Loucy (cell line): ENCODE measurements around the gene GOLGA1.

ENCODE experiments used
- H2AFZ ChIP-seq: fragments of 200-600 bp; sonication (generic); 2 replicates; pipeline ENCODE4 v1.6.0; 2016; ENCODE audit warnings: antibody characterized with exemption, mild to moderate bottlenecking, low read length, moderate library complexity
- H3F3A ChIP-seq: fragments of 200-600 bp; 2 replicates; pipeline ENCODE4 v1.6.0; 2016; ENCODE audit warnings: antibody characterized with exemption, low read depth, mild to moderate bottlenecking
- H3K27me3 ChIP-seq: fragments of 200-600 bp; sonication (generic); 2 replicates; pipeline ENCODE4 v1.6.1; 2014; ENCODE audit warnings: low read length, mild to moderate bottlenecking; ENCODE audit not compliant: insufficient read depth, poor library complexity, severe bottlenecking
- H3K36me3 ChIP-seq: fragments of 200-600 bp; sonication (generic); 2 replicates; pipeline ENCODE4 v1.6.1; 2016; ENCODE audit warnings: low read length; ENCODE audit not compliant: insufficient read depth
- H3K4me1 ChIP-seq: fragments of 200-600 bp; sonication (generic); 2 replicates; pipeline ENCODE4 v1.5.1; 2014; ENCODE audit warnings: low read length, mild to moderate bottlenecking; ENCODE audit not compliant: insufficient read depth, poor library complexity, severe bottlenecking
- H3K4me2 ChIP-seq: fragments of 200-600 bp; sonication (generic); 2 replicates; pipeline ENCODE4 v1.6.0; 2014; ENCODE audit warnings: antibody characterized with exemption, low read length, low read depth, mild to moderate bottlenecking; ENCODE audit not compliant: poor library complexity, severe bottlenecking
- H3K4me3 ChIP-seq: fragments of 200-600 bp; sonication (generic); 2 replicates; pipeline ENCODE4 v1.5.1; 2014; ENCODE audit warnings: low read length, mild to moderate bottlenecking, mixed read lengths; ENCODE audit not compliant: poor library complexity, severe bottlenecking
- H3K79me2 ChIP-seq: fragments of 200-600 bp; sonication (generic); 2 replicates; pipeline ENCODE4 v1.6.1; 2014; ENCODE audit warnings: low read length; ENCODE audit not compliant: insufficient read depth
- H3K9ac ChIP-seq: fragments of 200-600 bp; sonication (generic); 2 replicates; pipeline ENCODE4 v1.6.0; 2014; ENCODE audit warnings: mild to moderate bottlenecking, low read depth, low read length, moderate library complexity; ENCODE audit not compliant: poor library complexity, severe bottlenecking
- H3K9me2 ChIP-seq: fragments of 200-600 bp; sonication (generic); replicated peaks from 2 replicates; pipeline ENCODE4 v1.6.1; 2016; ENCODE audit warnings: low read depth, low read length, mixed read lengths
- H3K9me3 ChIP-seq: fragments of 200-600 bp; sonication (generic); 2 replicates; pipeline ENCODE4 v1.6.1; 2014; ENCODE audit warnings: mild to moderate bottlenecking, antibody characterized with exemption, low read length, low read depth; ENCODE audit not compliant: insufficient read depth
- H4K20me1 ChIP-seq: fragments of 200-600 bp; sonication (generic); 2 replicates; pipeline ENCODE4 v1.6.0; 2014; ENCODE audit warnings: antibody characterized with exemption, low read length, mild to moderate bottlenecking; ENCODE audit not compliant: insufficient read depth, poor library complexity, severe bottlenecking
- EZH2phosphoT487 ChIP-seq: fragments of 200-600 bp; IDR thresholded peaks from 2 replicates; pipeline ENCODE4 v1.6.1; 2018; ENCODE audit warnings: antibody characterized with exemption, mild to moderate bottlenecking, moderate library complexity, borderline replicate concordance
- TF ChIP-seq, protein P1 (sequence below): fragments of 200-600 bp; sonication (generic); conservative IDR thresholded peaks from 2 replicates; pipeline ENCODE4 v1.5.1; 2014; ENCODE audit warnings: mild to moderate bottlenecking, antibody characterized with exemption, low read length

Gene GOLGA1

DNA sequence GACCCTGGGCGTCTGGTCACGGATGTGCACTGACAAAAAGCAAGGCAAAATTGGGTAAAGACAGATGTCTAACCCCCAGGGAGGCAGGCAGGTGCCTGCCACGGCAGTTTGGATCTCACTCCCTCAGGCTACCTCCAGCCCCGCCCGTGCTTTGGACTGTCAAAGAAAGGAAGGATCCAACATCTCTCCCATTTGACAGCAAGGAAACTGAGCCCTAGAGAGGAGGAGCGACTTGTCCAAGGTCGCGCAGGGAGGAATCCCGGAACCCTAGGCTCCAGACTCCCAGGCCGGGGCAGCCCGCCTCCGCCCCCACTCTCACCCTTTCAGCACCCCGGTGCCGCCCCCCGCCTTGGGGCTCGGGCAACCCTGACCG, 376 bp downstream of the GOLGA1 start:
- peak overlapping the region; percentile 92 for H3K9ac ChIP-seq
- no peaks in the 10 kb centered on the region for H3K9me2 ChIP-seq
- TF ChIP-seq EZH2phosphoT487 = no peak
- TF ChIP-seq, protein P1, sequence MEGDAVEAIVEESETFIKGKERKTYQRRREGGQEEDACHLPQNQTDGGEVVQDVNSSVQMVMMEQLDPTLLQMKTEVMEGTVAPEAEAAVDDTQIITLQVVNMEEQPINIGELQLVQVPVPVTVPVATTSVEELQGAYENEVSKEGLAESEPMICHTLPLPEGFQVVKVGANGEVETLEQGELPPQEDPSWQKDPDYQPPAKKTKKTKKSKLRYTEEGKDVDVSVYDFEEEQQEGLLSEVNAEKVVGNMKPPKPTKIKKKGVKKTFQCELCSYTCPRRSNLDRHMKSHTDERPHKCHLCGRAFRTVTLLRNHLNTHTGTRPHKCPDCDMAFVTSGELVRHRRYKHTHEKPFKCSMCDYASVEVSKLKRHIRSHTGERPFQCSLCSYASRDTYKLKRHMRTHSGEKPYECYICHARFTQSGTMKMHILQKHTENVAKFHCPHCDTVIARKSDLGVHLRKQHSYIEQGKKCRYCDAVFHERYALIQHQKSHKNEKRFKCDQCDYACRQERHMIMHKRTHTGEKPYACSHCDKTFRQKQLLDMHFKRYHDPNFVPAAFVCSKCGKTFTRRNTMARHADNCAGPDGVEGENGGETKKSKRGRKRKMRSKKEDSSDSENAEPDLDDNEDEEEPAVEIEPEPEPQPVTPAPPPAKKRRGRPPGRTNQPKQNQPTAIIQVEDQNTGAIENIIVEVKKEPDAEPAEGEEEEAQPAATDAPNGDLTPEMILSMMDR = no peak
- H3K4me3 ChIP-seq = peak overlapping the region; percentile 89
- peaks cover 28% of the 10 kb centered on the region for H3K4me1 ChIP-seq
- H3F3A ChIP-seq = 0 out of 2 replicates have a peak, but pooled peaks cover 2% of the 10 kb centered on the region
- no peaks in the 10 kb centered on the region for H3K27me3 ChIP-seq
- H3K4me2 ChIP-seq = peak overlapping the region; percentile 86
- no peaks in the 10 kb centered on the region for H3K9me3 ChIP-seq
- peak overlapping the region; percentile 95 for H2AFZ ChIP-seq
- H3K36me3 ChIP-seq = no peaks in the 10 kb centered on the region
- H4K20me1 ChIP-seq = no peaks in the 10 kb centered on the region
- peaks cover 30% of the 10 kb centered on the region for H3K79me2 ChIP-seq

DNA sequence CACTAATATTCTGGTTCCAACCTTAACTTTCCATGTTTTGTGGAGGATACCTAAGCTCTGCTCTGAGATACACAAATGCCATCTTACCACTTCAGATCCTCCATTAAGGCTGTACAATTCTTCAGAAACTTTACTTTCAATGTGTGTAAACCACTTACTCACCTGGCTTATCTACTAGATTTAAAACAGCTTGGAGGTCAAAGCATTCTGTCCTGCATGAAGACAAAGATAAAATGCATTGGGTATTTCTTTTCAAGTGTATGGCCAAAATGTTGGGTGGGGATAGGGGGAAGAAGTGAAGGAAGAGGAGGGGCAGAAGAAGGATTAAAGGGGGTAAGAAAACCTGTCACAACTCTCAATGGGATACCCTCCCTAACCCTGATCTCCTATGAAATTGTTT, 939 bp downstream of the GOLGA1 start:
- Histone ChIP-seq H3K9me3 (no peaks in the 10 kb centered on the region), H3K4me1 (peaks cover 34% of the 10 kb centered on the region), H2AFZ (no peak overlapping the region), H3K4me2 (peak overlapping the region; percentile 86), H3K27me3 (no peaks in the 10 kb centered on the region), H4K20me1 (no peaks in the 10 kb centered on the region), H3K9ac (peak overlapping the region; percentile 92), H3K4me3 (peak overlapping the region; percentile 89), H3K36me3 (no peaks in the 10 kb centered on the region), H3F3A (0 out of 2 replicates have a peak, but pooled peaks cover 2% of the 10 kb centered on the region), H3K9me2 (no peaks in the 10 kb centered on the region), H3K79me2 (peaks cover 30% of the 10 kb centered on the region)
- TF ChIP-seq, protein P1 = no peak
- no peak for TF ChIP-seq EZH2phosphoT487

GRCh38 chr9:124934290-124934689, 6.6 kb downstream of the GOLGA1 start:
- H3K4me1 ChIP-seq = peaks cover 26% of the 10 kb centered on the region
- no peak overlapping the region for H2AFZ ChIP-seq
- H3K79me2 ChIP-seq = peaks cover 10% of the 10 kb centered on the region; the same call in 1 of the 2 replicates
- H3K4me3 ChIP-seq = no peak overlapping the region
- peak overlapping the region; percentile 28 for H3K9ac ChIP-seq
- no peaks in the 10 kb centered on the region for H3K9me2 ChIP-seq
- H3K9me3 ChIP-seq = no peaks in the 10 kb centered on the region
- H3F3A ChIP-seq = no peaks in the 10 kb centered on the region
- TF ChIP-seq, protein P1 = no peak
- no peak for TF ChIP-seq EZH2phosphoT487
- peak overlapping the region; percentile 51 for H3K4me2 ChIP-seq
- H3K36me3 ChIP-seq = peaks cover 5% of the 10 kb centered on the region; the same call in 1 of the 2 replicates
- no peaks in the 10 kb centered on the region for H4K20me1 ChIP-seq
- H3K27me3 ChIP-seq = no peaks in the 10 kb centered on the region
